GM12891 (cell line): ENCODE results near the gene C15orf39.

ENCODE experiments used
- POLR2A ChIP-seq: IDR thresholded peaks from 2 replicates; pipeline ENCODE4 v1.6.1; 2011; ENCODE audit warnings: low read depth, low read length, control low read depth
- TAF1 ChIP-seq: IDR thresholded peaks from 2 replicates; pipeline ENCODE4 v1.6.1; 2011; ENCODE audit warnings: low read depth, low read length, control low read depth

GRCh38 chr15:75215107-75216004 lies 13.7 kb downstream of the C15orf39 start:
- no peak for TF ChIP-seq TAF1
- peak; percentile 15; the same call in 1 of the 2 replicates for TF ChIP-seq POLR2A
